Cerebellar cortex (tissue), 1 donor: ENCODE data around the gene MT1E.
A peak's percentile ranks its signal among the peaks of the same experiment; 100 is the strongest.
"Not testable (repeated sequence)": the region's sequence is repeated elsewhere in the genome, so short reads cannot be mapped to it uniquely, and the experiment has no call there.

Experiments
- DNase-seq: peaks from one replicate; pipeline ENCODE4 v3.0.0-alpha.2; 2015; ENCODE audit warnings: low spot score

MT1E gene

DNA sequence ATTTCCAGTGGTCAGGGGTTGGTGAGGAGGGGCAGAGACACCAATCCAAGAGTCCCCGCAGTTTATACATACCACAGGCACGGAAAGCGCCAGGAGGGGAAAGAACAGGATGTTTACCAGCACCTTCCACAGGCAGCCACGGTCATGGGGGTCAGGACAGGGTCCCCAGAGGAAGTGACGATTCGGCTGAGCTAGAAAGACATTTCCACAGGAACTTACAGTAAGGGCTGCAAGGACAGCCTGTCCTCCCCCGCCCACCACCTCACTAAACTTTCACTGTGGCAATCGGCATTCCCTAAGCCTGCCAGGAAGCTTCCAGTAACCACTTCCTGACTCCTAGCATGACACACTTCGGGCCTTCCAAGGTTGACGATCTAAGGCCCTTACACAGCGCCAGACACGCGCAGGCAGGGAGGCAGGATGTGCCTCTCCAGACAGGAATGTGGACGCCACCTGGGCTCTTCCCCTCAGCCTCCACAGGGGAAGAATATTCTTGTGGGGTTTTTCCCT is 18.4 kb upstream of the MT1E start:
- DNase-seq = no peak

DNA sequence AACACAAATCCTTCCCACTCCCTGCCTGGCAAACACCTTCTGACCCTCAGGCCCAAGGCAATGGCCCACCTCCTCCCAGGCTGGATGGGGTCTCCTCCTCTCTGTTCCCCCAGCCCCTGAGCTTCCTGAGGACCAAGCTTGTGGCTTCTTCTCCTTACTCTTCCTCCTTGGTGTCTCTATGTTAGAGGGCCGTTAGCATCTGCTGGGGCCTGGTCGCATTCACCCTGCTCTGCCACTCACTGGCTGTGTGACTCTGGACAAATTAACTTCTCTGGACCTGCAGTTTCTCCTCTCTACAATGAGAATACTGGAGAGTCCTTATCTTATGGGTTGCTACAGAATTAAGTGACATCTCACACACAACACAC is 17.9 kb upstream of the MT1E start:
- no peak for DNase-seq

DNA sequence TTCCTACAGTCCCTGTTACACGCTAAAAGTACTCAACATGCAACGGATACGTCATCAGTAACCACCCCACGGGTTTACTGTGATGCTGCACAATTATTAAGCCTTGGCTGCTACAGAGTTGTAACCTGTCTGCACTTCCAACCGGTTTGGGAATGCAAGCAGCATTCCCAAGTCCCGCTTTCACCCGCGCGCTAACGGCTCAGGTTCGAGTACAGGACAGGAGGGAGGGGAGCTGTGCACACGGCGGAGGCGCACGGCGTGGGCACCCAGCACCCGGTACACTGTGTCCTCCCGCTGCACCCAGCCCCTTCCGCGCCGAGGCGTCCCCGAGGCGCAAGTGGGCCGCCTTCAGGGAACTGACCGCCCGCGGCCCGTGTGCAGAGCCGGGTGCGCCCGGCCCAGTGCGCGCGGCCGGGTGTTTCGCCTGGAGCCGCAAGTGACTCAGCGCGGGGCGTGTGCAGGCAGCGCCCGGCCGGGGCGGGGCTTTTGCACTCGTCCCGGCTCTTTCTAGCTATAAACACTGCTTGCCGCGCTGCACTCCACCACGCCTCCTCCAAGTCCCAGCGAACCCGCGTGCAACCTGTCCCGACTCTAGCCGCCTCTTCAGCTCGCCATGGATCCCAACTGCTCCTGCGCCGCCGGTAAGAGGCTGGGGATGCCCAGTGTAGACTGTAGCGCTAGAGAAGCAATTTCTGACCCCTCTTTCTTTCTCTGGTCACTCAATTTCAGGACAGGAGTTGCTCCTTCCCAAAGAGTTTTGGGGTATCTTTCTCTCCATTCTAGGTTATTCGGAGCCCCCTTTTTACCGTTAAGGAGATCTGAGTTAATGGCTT is 17.3 kb upstream of the MT1E start, which contains the start of gene MT2A:
Gene MT2A, plus strand, starts transcription at position 542 of the 833 bp plus-strand sequence. Its CDS starts 72 bp downstream, at position 614.
- DNase-seq = peak; percentile 92

DNA sequence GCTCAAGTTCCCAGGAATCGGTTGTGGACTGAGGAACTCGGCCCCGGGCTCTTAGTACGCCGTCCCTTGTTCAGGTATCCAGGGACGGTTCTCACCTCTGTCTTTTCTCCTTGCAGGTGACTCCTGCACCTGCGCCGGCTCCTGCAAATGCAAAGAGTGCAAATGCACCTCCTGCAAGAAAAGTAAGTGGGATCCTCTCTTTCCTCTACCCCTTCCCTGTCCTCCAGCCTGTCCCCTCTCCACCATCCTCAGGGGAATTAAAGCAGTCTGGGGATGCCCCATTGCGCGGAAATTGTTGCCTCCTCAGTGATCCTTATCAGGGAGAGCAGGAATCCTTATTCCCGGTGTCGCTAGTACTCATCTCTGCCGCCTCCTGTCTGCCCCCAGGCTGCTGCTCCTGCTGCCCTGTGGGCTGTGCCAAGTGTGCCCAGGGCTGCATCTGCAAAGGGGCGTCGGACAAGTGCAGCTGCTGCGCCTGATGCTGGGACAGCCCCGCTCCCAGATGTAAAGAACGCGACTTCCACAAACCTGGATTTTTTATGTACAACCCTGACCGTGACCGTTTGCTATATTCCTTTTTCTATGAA is 16.6 kb upstream of the MT1E start:
- no peak for DNase-seq

DNA sequence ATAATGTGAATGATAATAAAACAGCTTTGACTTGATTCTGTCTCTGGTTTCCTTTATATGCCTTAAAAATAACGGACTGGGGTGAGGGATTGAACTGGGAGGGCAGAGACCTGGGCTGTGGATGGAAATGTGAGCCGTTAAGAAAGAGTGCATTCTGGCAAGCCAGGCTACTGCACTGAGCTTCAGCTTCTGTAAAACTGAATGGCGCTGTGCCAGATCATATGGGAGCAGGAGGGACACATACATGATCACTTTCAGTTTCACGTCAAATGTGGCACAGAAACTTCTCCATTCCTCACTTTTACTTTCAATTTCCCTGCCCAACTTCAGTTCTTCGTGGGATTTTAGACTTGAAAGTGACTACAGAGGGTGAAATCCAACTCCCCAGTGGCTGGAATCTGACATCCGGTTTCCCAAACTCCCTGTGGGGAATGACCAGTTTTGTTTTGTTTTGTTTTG is 16.1 kb upstream of the MT1E start:
- DNase-seq = no peak

DNA sequence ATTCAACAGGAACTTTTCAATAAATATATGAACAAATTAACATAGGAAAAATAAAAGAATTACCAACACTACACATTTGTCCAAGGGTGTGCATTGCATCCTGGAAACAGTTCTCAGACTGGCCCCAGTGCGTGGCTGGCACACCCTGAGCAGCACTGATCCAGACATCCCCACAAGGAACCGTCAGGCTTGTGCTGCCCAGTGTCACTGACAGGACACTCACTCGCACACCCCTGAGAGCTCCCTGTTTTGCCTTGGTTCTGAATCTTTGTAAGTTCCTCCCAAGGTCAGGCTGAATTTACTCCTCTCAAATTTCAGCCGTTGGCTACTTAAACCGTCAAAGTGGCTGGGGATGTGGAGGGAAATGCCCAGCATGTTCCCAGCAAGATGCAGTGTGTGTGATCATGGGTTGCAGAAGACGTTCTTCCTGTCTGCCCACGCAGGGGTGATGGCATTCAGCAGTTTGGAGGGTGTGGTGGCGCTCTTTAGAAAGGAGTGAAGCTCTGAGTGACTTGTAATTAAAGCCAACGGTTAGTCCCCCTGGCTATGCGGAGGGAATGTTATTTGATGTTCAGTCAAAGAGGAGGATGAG is 15.5 kb upstream of the MT1E start:
- DNase-seq = no peak

DNA sequence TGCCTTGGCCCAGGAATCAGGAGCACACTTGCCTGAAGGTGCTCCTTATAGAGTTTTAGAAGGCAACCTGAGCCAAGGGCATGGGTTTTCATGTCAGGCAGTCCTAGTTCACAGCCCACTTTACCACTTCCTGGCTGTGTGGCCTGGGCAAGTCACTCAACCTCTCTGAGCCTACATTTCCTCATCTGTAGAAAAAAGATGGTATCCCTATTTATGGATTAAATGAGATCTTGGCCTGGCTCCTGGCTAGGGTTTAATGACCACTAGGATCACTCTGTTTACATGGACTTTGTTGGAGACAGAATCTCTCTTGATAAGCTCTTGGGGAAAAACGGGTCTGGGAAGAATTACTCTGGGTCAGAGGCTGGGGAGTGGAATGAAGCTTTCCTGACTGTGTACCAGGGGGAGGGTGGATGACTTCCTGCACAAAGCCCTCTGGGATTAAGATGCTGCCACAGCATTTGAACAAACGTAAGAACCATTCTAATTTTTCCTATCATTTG is 14.9 kb upstream of the MT1E start:
- no peak for DNase-seq

DNA sequence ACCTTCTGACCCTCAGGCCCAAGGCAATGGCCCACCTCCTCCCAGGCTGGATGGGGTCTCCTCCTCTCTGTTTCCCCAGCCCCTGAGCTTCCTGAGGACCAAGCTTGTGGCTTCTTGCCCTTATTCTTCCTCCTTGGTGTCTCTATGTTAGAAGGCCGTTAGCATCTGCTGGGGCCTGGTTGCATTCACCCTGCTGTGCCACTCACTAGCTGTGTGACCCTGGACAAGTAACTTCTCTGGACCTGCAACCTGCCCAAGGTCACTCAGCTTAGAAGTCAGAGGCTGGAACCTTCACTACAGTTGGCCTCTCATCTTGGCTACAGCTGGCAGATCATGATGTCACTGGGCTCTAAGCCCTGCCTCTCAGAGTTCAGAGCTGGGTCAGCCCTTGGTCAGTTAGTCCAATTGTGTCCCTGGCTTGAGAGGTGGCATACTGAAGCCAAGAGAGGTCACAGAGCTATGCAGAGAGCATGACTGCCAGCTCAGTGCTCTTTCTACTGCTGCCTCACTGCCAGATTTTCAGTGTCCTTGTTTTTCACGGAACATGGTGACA is 14.2 kb upstream of the MT1E start:
- DNase-seq = no peak

DNA sequence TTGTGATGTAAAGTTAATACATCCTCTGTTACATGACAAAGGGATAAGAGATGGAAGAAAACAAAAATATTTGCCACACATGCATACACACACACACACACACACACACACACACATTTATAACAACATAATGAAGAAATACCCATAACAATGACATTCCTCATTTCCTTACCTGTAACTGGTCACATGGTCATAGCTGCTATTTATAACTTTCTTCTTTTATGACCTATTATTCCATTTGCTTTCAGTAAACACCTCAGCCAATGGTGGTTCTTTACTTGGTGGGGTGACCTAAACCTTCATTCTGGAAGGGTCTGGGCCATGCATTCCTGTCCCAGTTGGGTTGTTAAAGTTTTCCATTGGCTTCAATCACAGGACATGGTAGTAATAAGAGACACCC is 11.9 kb upstream of the MT1E start:
- DNase-seq = no peak

DNA sequence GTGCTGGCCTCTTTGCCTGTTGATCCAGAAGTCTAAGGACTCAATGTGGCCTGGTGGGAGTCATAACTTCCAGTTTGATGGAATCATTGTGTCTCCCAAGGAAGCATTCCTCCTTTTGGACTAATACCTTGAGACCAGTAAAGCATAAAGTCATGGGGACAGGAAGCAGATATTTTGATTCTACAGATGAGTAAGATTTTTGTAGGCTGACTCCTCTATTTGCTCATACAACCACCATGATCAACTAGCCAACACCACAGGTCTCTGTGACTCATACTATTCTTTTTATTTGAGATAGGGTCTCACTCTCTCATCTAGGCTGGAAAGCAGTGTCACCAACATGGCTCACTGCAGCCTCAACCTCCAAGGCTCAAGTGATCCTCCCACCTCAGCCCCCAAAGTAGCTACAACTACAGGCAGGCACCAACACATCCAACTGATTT is 11.0 kb upstream of the MT1E start:
- no peak for DNase-seq

DNA sequence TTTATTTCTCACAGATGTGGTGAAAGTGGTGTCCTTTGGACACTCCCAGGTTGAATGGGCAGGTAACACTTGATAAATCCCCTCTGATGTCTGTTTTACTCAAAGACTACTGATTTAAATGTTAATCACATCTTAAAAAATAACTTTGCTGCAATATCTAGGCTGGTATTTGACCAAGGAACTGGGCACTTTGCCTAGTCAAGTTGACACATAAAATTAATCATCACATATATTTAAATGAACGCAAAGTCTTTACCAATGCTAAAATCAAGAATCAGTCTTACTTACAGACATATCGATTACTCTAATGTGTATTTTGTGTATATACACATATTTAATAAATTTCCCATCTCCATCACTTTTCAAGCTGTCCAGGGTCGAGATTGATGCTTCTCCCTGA is 10.2 kb upstream of the MT1E start:
- no peak for DNase-seq

DNA sequence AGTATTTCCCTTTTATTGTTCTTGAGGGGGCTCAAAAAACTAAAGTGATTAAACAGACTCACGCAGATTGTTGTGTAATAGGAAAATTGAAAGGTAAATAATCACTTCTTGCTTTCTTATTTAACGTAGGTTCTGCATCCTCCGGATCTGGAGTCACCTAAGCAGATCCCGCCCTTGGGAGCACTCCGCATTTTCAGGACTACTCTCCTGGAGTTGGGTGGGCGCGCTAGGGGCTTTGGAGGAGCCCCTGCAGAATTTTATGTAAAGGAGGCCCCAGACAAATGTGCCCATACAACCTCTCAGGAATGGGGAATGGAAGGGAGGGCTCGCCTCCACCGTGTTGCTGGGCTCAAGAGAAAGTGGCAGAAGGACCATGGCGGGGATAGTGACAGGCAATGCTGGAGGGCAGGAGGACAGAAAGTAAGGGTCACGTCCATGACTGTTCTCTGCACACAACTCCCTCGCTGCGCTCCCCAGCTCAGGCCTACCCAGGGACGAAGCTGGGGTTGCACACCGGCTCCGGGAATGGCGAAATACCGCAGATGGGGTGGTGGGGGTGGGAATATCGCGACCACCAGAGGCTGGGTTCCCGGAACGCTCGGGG is 8.9 kb upstream of the MT1E start:
- no peak for DNase-seq

DNA sequence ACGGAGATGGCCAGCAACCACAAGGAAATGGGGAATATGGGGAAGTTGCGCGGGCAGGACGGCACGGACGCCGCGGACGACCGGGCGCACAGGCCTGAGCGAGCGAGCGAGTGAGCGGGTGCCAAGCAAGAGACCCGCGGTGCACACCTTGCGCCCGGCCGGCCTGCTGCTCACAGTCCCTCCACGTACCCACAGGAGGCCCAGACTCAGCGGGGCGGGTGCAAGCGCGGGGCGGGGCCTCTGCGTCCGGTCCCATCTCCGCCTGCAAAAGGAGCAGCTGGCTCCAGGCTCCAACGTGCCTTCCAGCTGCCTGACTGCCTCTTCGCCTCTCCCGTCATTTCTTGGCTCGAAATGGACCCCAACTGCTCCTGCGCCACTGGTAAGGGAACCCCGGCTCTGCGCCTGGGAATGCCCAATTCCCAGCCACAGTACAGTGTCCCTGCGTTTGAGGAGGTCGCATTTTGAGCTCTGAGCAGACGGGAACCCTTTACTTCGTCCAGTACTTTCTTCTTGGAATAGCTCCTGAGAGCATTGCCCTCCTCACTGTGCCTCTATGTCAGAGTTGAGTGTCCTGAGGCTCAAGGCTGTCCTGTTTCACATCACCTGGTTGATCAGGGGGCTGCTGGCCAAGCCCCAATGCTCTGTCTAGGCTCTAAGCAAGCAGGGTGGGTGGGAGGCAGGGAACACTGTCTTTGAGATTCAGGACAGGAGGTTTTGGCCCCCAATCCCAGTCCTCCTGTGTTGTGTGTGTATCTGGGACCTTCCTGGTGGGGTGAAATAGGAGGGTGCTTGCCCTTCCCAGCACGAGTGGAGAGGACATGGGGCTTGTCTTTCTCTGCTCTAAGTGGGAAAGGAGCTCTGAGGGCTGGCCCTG is 8.1 kb upstream of the MT1E start:
- no peak for DNase-seq

DNA sequence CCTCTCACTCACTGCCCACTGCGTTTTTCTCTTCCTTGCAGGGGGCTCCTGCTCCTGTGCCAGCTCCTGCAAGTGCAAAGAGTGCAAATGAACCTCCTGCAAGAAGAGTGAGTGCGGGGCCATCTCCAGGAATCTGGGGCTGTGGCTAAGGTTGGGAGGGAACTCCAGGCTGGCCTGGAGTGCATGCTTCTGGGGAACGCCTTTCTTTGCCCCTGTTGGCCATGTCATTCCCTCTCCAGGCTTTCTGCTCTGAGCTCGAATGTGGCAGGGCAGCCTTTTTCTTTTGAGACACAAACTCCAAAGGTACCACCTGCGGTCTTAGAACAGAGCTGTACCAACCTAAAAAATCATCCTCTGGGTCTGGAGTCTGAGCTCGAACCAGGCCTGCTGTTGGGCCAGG is 7.4 kb upstream of the MT1E start:
- no peak for DNase-seq

DNA sequence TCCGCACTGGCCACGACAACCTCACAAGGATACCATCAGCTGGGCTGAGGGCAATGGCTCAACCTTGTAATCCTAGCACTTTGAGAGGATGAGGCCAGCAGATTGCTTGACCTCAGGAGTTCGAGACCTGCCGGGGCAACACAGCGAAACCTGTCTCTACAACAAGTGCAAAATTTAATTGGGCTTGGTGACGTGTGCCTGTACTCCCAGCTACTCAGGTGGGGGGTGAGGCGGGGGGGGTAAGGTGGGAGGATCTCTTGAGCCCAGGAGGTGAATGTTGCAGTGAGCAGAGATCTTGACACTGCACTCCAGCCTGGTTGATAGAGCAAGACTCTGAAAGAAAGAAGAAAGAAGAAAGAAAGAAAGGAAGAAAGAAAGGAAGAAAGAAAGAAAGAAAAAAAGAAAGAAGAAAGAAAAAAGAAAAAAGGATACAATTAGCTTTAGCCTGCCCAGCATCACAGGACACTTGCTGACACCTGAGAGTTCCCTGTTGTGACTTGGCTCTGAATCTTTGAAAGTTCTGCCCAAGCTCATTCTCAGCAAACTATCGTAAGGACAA is 5.2 kb upstream of the MT1E start:
- no peak for DNase-seq

DNA sequence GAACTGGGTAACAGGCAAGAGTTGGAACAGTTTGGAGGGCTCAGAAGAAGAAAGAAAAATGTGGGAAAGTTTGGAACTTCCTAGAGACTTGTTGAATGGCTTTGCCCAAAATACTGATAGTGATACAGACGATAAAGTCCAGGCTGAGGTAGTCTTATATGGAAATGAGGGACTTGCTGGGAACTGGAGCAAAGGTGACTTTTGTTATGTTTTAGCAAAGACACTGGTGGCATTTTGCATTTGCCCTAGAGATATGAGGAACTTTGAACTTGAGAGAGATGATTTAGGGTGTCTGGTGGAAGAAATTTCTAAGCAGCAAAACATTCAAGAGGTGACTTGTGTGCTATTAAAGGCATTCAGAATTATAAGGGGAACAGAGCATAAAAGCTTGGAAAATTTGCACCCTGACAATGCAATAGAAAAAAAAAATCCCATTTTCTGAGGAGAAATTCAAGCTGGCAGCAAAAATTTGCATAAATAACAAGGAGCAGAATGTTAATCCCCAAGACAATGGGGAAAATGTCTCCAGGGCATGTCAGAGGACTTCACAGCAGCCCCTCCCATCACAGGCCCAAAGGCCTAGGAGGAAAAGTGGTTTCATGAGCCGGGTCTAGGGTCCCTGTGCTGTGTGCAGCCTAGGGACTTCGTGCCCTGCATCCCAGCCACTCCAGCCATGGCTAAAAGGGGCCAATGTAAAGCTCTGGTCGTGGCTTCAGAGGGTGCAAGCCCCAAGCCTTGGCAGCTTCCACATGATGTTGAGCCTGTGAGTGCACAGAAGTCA is 3.7 kb upstream of the MT1E start:
- DNase-seq = not testable (repeated sequence)

DNA sequence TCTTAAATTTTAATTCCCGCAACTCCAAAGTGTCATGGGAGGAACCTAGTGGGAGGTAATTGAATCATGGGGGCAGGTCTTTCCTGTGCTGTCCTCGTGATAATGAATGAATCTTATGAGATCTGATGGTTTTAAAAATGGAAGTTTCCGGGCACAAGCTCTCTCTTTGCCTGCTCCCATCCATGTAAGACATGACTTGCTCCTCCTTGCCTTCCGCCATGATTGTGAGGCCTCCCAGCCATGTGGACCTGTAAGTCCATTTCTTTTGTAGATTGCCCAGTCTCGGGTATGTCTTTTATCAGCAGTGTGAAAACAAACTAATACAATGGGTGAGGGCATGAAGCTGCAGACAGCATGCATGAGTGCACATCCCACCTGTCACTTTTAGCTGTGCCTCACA is 2.4 kb upstream of the MT1E start:
- DNase-seq = not testable (repeated sequence)

DNA sequence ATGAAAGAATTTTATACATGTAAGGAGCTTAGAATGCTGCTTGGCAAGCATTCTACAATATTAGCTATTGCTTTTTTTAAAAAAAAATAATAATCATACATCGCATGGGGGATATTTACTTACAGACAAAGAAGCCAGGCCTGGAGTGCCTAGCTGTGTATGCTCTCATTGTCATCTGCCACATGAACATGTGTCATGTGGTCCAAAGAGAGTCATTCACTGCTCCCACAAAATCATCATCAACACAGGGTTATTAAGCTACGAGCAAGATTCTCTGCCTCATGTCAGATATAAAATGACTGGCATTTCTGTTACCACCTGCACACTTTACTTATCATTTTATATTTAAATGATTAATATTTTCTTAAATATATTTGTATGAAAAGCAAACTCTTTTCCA is 1.9 kb upstream of the MT1E start:
- no peak for DNase-seq

DNA sequence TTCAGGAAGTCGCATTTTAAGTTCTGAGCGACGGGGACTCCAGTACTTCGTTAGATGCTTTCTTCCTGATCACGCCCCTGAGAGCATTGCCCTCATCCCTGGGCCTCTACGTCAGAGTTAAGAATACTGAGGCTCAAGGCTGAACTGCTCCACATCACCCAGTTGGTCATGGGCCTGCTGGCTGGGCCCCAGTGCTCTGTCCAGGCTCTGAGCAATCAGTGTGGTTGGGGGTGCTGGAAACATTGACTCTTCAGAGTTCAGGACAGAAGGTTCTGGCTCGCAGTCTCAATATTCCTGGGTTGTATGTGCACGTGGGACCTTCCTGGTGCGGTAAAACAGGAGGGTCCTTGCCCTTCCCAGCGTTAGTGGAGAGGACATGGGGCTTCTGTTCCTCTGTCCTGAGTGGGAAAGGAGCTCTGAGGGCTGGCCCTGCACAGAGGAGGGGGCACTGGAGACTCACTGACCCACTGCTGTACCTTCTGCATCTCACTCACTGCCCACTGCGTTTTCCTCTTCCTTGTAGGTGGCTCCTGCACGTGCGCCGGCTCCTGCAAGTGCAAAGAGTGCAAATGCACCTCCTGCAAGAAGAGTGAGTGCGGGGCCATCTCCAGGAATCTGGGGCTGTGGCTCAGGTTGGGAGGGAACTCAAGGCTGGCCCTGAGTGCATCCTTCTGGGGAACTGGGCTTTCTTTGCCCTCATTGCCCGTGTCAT is 518 bp downstream of the MT1E start:
- DNase-seq = no peak
